Kidney (tissue), 14 donors: ENCODE results near the gene RPL18. TPM values are rescaled to one million over a fixed set of nuclear protein-coding genes. Genes with fewer than 3 reads are reported as not detected.

Experiments used
- DNase-seq, 5 donors: peaks; one replicate each; pipeline ENCODE4 v3.0.0-alpha.2; 2013 to 2020
- FAIRE-seq: peaks from 2 replicates; lab custom pipeline; 2012; peaks lifted over from hg19 to GRCh38; lab: Jason Lieb, UNC
- H3K27ac ChIP-seq, 2 donors: one replicate each; pipeline ENCODE4 v1.7.0; 2013; ENCODE audit warnings: low read depth in 2 of 2, low read length in 2 of 2, inconsistent platforms in 1 of 2
- H3K27me3 ChIP-seq: one replicate; pipeline ENCODE4 v1.7.1; 2013; ENCODE audit warnings: low read length, inconsistent platforms; ENCODE audit not compliant: control insufficient read depth, insufficient read depth
- H3K36me3 ChIP-seq, 3 donors: one replicate each; pipeline versions ENCODE4 v1.7.0 to v1.7.1; 2013; ENCODE audit warnings: low read length in 3 of 3, control low read depth in 1 of 3, inconsistent platforms in 1 of 3; ENCODE audit not compliant: insufficient read depth in 3 of 3, control insufficient read depth in 2 of 3
- H3K4me1 ChIP-seq, 3 donors: one replicate each; pipeline versions ENCODE4 v1.7.0 to v1.7.1; 2013; ENCODE audit warnings: low read length in 3 of 3, inconsistent platforms in 1 of 3, low read depth in 1 of 3; ENCODE audit not compliant: control insufficient read depth in 2 of 3, insufficient read depth in 2 of 3
- H3K4me3 ChIP-seq, 3 donors: one replicate each; pipeline versions ENCODE4 v1.7.0 to v1.8.1; 2013; ENCODE audit warnings: low read length in 3 of 3, control low read depth in 1 of 3, inconsistent platforms in 1 of 3
- H3K9ac ChIP-seq, 3 donors: one replicate each; pipeline versions ENCODE4 v1.7.0 to v1.7.1; 2013; ENCODE audit warnings: low read length in 3 of 3, control low read depth in 1 of 3, inconsistent platforms in 1 of 3
- H3K9me3 ChIP-seq, 3 donors: one replicate each; pipeline versions ENCODE4 v1.7.0 to v1.7.1; 2013; ENCODE audit warnings: low read length in 3 of 3, control low read depth in 1 of 3, inconsistent platforms in 1 of 3; ENCODE audit not compliant: control insufficient read depth in 2 of 3, insufficient read depth in 1 of 3
- CTCF ChIP-seq: IDR thresholded peaks from 3 replicates; pipeline ENCODE4 v1.5.1; 2012; ENCODE audit warnings: mild to moderate bottlenecking, moderate library complexity, borderline replicate concordance; ENCODE audit not compliant: insufficient read depth; ENCODE audit errors: extremely low read depth
- intact Hi-C: fragments of 100-400 bp; cut with DNase I; formaldehyde crosslinking; loops from one replicate; pipeline ENCODE4 v1.11.1; 2022
- polyA plus RNA-seq: library from polyadenylated mRNA; stranded (reverse); fragments of 350-450 nt; fragmentation: Illumina TruSeq; extraction: RNeasy Lipid Tissue Mini Kit (QIAGEN cat#74804); gene quantifications from one replicate; pipeline ENCODE4 v1.2.3, GENCODE V29; 2014; ENCODE audit warnings: low read depth, low replicate concordance; ENCODE audit not compliant: insufficient read depth
- total RNA-seq: library from RNA; stranded (reverse); fragmentation: NEBNext Ultra II Directional; extraction: Animal tissue kit (Norgen Biotek cat#: 25700); gene quantifications from one replicate; pipeline ENCODE4 v1.2.1, GENCODE V29; 2021
- donor health status: control.
- donor health status: control.
- donor health status: control.
- donor health status: control.
- donor health status: control.
- donor health status: DM: yes; HTN: yes; CAD: no.
- donor health status: Normal renal cell carcinoma (clear cell type).

RPL18 gene
- total and polyA plus RNA-seq, 2 donors from 2014 or later = 986 to 1,596 TPM

DNA sequence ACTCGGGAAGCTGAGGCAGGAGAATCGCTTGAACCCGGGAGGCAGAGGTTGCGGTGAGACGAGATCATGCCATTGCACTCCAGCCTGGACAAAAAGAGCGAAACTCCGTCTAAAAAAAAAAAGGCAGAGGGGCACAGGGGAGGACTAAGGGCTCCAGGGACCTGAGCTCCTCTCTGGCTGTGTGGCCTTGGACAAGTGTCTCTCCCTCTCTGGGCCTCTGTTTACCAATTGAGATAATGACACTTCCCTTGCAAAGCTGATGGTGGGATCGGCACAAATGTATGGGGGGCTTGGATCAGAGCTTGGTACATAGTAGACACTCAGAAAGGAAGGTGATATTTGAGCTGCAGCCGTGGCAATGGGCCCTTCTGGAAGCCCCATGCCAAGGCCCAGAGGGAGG, 23.8 kb downstream of the RPL18 start:
- intact Hi-C loops = no loop called here
- FAIRE-seq = no peak

DNA sequence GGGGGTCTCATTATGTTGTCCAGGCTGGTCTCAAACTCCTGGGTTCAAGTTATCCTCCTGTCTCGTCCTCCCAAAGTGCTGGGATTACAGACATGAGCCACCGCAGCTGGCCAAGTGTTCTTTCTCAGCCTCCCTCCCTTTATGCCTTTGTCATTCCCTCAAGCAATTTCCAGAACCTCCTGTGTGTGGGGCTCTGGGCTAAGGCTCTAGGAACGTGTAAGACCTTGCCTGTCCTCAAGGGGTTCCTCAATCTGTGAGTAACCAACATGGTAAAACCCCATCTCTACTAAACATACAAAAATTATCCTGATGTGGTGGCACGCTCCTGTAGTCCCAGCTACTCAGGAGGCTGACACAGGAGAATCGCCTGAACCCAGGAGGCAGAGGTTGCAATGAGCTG, 28.0 kb downstream of the RPL18 start:
- Histone ChIP-seq H3K4me1 (peaks cover 0 to 2% (median 0%) of the 10 kb centered on the region in 3 donors), H3K9me3 (no peaks in the 10 kb centered on the region), H3K4me3 (no peak overlapping the region), H3K9ac (no peak overlapping the region), H3K27me3 (no peaks in the 10 kb centered on the region), H3K27ac (no peak overlapping the region), H3K36me3 (no peaks in the 10 kb centered on the region)
- DNase-seq (no peak), FAIRE-seq (no peak)
- intact Hi-C loops = no loop called here
- TF ChIP-seq CTCF = no peak

More for the DNA sequence above, 23.8 kb downstream of the RPL18 start:
- Histone ChIP-seq H3K4me3 (no peak overlapping the region), H3K9me3 (no peaks in the 10 kb centered on the region), H3K9ac (no peak overlapping the region), H3K27ac (no peak overlapping the region), H3K4me1 (no peaks in the 10 kb centered on the region), H3K27me3 (no peaks in the 10 kb centered on the region), H3K36me3 (no peaks in the 10 kb centered on the region)
- TF ChIP-seq CTCF = no peak
- DNase-seq = no peak

DNA sequence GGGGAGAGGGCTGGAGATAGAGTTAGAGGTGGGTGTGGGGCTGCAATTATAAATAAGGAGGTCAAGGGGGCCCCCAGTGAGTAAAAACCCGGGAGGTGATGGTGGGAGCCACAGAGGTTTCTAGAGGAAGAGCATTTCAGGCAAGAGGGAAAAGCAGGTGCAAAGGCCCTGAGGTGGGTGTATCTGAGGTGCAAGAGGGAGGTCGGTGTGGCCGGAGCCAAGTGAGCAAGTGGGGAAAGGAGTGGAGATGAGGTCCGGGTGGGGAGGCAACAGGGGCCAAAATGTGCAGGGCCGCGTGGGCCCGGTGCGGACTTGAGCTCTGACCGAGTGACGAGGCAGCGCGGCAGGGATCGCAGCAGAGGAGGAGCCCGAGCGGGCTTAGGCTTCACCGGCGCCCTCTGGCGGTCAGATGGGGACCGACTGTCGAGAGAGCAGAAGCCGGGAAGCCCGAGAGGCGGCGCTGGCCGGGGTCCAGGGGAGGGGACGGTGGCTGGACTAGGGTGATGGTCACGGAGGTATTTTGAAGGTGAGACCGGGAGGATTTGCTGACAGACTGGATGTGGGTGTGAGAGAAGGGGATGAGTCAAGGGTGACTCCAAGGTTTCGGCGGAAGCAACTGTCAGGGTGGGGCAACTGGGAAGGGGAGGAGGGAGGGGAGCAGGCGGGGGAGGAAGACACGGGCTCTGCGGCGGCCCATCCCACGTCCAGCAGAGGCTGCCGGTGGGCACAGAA, 30.1 kb downstream of the RPL18 start:
- TF ChIP-seq CTCF = peak; percentile 78
- intact Hi-C loops = loop anchor here (10.0 kb wide), 2 partner anchors 104 to 324 kb away; no protein-coding TSS in a partner anchor
- FAIRE-seq = no peak
- Histone ChIP-seq H3K9ac (peak overlapping the region in 1 of 3 donors; percentile 58), H3K27ac (no peak overlapping the region), H3K27me3 (no peaks in the 10 kb centered on the region), H3K36me3 (no peaks in the 10 kb centered on the region), H3K4me3 (peak overlapping the region; percentile 36 to 54 (median 45)), H3K4me1 (peaks cover 0 to 5% (median 0%) of the 10 kb centered on the region in 3 donors), H3K9me3 (no peaks in the 10 kb centered on the region)
- DNase-seq = peak; percentile 90 to 96 (median 92)
